Activated T-cell treated with anti-CD3 and anti-CD28 coated beads for 4 hours (primary cell): Measurements from ENCODE around the gene POU2F3.

Experiments used
- DNase-seq: peaks from one replicate; pipeline ENCODE4 v3.0.0-alpha.2; 2020

Gene POU2F3

DNA sequence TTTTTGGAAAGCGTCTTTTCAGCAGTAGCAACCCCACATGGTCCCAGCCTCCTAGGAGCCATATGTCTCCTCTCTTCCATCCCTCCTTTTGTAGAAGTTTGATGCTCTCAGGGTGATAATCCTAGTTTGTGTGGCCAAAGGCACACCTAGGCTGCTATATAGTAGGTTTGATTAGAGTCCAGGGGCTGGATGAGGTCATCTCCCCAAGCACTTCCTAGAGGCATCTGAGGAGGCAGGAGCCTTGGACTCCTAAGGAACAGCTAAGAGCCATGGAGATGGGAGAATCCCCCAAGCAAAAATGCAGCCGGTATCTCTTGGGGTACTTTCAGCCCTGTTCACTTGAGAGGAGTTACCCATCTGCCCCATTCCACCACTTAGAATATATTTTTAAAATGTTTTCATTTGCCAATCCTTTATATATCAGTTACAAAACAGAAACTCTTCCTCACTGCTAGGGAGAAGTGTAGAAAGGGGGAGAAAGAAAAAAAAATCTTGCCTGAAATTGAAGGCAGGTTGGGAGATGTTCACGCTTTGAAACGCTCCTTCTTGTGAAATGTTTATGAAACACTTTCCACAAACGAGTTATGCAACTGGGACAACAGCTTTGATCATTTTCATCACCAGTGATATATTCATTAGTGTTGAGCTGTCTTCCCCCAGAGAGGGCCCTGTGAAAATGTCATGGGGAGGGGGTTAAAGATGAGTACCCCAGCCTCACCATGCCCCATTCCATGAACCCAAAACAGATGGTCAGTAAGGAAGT, 53.3 kb downstream of the POU2F3 start:
- no peak for DNase-seq

- DNase-seq: no peak
Measured at GRCh38 chr11:120294096-120294495, 54.2 kb downstream of the POU2F3 start.

GRCh38 chr11:120295099-120295498, 55.2 kb downstream of the POU2F3 start:
- no peak for DNase-seq

GRCh38 chr11:120296554-120296953, 56.6 kb downstream of the POU2F3 start:
- DNase-seq: no peak

DNA sequence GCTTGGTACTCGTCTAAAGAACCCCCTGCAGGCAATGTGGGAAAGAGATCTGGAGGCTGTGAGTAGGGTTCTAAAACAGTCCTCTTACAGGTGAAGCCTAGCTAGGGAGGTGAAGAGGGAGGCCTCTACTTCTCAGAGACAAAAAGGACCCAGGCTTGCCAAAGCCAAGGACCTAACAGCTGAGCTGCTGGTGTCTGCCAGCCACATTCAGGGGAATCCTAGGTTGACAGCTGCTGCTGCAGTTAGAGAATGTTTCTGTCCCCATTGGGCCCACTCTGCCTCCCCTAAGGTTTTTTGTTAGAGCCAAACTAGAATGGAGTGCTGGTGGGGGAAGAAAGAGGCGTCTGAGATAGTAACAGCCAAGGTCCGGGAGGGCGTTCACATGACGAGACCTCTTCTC, 58.5 kb downstream of the POU2F3 start:
- no peak for DNase-seq

GRCh38 chr11:120302001-120302805, 62.3 kb downstream of the POU2F3 start:
- DNase-seq: no peak

GRCh38 chr11:120303004-120303637, 63.2 kb downstream of the POU2F3 start:
- peak; percentile 26 for DNase-seq

GRCh38 chr11:120304526-120304925, 64.6 kb downstream of the POU2F3 start:
- no peak for DNase-seq

- DNase-seq: no peak
Measured at GRCh38 chr11:120305286-120305685, 65.3 kb downstream of the POU2F3 start.

DNA sequence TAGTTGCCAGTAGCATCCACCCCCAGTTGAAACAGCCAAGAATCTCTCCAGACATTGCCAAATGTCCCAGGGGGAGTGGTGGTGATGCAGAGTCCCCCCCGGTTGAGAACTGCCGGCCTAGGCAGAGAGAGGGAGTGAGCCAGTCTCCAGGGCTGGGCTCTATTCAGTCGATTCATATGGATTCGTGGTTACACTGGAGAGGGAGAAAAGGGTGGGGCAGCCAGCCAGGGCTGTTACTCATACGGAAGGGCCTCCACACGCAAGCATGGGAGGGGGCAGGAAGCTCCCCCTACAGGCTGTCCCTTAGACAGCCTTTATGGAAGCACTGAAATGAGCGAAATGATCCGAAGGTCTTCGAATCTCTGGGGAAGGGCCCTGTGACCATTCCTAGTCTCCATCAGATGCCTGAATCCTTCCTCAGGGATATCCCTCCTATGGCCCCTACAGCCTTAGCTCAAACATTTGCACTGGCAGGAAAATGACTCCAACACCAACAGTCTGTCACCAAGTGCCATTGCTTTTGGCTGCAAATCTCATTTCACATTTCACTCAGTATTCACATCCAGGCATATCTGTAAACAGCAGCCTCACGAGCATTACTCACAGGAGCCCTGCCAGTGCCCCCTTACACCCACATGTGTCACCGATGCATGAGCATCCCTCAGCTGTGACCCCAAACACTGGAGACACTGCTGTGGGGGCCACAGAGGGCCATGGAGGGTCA, 66.7 kb downstream of the POU2F3 start:
- DNase-seq: no peak

DNA sequence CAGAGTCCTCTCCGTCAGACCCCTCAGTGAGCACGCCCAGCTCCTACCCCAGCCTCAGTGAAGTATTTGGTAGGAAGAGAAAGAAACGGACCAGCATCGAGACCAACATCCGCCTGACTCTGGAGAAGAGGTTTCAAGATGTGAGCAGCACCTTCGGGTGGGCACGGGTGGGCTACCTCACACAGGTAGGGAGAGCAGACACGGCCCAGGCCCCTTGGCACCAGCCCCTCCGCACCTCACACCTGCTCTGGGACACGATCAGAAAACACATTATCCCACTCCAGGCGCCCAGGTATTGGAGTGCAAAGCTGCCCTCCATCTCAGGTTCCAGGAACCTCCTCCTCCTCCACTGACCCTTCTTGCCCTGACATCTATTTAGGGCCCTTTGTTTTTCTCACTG, 67.5 kb downstream of the POU2F3 start:
- no peak for DNase-seq

DNA sequence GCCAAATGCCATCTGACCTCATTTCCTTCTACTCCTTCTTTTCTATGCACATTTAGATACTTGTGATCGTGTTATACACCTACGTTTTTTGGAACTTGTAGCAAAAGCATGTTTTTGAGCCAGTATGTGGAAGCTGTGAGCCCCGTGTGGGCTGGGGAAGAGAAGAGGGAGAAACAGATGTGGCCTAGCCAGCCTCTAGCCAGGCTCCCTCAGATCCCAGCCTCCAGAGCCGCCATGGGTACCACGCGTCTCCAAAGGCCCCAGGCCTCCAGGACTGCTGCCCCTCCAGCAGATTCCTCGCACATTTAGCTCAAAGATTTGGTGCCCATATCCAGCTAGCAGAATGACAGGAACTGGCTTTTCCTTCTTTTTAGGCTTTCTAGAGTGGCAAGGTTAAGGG, 68.1 kb downstream of the POU2F3 start:
- no peak for DNase-seq

- DNase-seq: no peak
Measured at GRCh38 chr11:120310870-120311269, 70.9 kb downstream of the POU2F3 start.

DNA sequence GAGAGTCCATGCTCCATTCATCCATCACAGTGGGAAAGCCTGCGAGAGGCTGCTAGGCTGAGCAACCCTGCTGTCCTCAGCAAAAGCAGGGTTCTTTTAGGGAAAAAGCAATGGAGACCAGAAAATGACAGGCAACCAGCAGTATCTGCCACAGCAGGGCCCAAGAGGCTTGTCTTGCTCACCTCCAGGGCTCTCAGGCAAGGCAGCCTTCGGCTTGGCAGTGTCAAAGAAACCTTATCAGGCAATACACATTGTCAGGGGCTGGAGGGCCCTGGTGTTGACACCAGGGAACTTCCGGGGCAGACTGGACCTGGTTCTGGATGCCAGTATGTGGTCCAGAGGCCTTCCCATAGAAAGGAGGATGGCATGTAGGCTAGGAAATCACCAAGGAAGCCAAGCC, 74.9 kb downstream of the POU2F3 start:
- DNase-seq: no peak

- no peak for DNase-seq
Measured at GRCh38 chr11:120316880-120317688, 77.1 kb downstream of the POU2F3 start.

- no peak for DNase-seq
Measured at GRCh38 chr11:120317689-120318480, 77.9 kb downstream of the POU2F3 start.

DNA sequence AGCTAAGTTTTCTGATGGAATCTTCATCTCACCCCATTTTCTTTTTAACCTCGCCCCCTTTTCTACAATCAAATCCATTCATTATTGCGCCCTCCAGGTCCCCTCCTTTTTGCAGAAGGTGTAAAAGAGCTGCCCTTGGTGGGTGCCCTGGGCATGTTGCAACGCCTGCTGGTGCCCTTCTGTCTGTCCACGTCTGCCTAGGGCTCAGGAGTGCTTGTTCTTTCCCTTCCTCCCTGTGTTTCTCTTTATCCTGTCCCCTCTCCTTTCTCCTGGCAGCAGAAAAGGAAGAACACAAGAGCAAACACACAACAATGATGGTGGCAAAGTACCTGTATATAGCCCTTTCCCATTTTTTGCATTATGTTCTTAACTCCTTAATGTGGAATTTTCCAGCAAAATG, 79.0 kb downstream of the POU2F3 start:
- DNase-seq: no peak

GRCh38 chr11:120324932-120325810, 85.2 kb downstream of the POU2F3 start, which contains the start of gene TLCD5:
TSS of gene TLCD5 (plus strand) at chr11:120325299. CDS start at chr11:120327442, 2,143 bp downstream.
- DNase-seq: no peak

DNA sequence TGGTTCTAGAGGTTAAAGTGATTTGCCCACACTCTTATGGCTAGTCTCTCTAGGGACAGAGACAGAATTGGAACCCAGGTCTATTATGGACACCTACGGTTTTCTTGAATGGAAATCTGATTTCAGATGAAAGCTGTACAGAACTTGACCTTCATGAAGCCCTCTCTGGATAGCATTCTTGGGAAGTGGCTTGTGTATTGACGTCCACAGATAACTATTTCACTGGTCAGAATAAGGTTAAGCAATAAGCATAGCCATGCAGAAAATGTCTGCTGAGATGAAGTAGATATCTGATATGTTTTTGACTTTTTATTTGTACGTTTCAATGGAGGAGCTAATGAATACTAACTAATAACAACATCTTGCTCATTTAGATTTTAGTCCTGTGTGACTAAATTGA, 86.3 kb downstream of the POU2F3 start:
- DNase-seq: no peak

DNA sequence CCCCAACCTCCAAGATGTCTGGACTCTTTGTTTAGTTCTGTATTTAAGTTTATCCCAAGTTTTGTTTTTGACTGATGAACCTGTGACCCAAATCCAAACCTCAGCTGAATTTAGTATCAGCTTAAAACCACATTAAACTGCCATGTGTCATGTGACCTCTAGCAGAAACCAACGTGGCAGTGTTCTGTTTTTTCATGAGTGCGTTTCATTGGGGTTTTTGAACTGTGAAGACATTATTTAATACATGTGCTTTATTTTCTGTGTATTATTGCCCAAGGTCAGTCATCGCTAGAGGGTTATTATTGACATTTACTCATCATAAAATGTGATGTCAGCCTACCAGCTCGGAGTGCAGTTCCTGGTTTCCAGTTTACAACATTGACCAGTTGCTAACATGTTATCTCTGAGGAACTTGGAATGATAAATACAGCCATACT, 86.9 kb downstream of the POU2F3 start:
- no peak for DNase-seq
